ENCODE data around the gene SLC41A2.

DNA sequence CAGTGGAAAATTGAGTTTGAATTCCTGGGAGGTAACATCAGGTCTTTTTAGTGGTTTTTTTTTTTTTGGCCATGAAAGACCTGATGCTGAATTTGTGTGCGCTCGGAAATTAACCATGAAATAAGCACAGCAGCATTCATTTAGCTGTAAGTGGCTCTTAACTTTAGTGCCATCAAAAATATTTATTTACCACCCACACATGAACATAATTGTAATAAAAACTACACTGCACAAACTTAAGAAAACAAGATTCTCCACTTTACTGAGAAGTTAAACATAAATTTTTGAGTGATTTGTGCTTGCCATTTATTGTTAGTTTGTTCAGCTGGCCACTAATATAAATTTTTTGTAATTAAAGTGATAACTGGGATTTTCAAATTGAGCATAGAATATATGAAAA is 2.4 kb downstream of the SLC41A2 start:
- TF ChIP-seq, protein P1, sequence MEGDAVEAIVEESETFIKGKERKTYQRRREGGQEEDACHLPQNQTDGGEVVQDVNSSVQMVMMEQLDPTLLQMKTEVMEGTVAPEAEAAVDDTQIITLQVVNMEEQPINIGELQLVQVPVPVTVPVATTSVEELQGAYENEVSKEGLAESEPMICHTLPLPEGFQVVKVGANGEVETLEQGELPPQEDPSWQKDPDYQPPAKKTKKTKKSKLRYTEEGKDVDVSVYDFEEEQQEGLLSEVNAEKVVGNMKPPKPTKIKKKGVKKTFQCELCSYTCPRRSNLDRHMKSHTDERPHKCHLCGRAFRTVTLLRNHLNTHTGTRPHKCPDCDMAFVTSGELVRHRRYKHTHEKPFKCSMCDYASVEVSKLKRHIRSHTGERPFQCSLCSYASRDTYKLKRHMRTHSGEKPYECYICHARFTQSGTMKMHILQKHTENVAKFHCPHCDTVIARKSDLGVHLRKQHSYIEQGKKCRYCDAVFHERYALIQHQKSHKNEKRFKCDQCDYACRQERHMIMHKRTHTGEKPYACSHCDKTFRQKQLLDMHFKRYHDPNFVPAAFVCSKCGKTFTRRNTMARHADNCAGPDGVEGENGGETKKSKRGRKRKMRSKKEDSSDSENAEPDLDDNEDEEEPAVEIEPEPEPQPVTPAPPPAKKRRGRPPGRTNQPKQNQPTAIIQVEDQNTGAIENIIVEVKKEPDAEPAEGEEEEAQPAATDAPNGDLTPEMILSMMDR (IDR thresholded peaks at IDR 0.05) = no peak
- TF ChIP-seq POLR2A (IDR thresholded peaks at IDR 0.05) = no peak

All from testis (tissue), 2 donors.